ENCODE data around the gene VMO1. TPM values are rescaled to one million over a fixed set of nuclear protein-coding genes. Genes with fewer than 3 reads are reported as not detected.

Gene VMO1
- total RNA-seq, 4 donors from 2014 or later, result 1.3 to 3.5 TPM; not detected in 2

DNA sequence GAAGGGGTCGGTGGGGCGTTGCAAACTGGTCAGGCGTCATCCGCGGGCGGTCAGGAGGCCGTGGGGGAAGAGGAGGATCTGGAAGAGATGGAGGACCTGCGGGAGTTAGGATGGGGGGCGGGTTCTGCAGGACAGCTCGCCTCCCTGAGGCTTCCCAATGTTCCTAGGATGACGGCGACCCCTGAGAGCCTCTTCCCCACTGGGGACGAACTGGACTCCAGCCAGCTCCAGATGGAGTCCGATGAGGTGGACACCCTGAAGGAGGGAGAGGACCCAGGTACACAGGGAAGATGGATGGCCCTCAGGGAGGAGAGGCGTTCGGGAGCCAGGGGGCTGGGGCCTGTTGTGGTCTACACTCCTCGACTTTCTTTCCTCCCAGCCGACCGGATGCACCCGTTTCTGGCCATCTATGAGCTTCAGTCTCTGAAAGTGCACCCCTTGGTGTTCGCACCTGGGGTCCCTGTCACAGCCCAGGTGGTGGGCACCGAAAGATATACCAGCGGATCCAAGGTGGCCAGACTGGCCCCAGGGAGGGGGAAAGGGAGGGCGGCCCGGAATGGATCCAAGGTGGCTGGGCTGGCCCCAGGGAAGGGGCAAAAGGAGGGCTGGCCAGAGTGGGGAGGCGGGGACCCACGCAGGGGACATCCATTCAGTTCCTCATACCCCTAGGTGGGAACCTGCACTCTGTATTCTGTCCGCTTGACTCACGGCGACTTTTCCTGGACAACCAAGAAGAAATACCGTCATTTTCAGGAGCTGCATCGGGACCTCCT, 21.6 kb upstream of the VMO1 start:
- no peak for TF ChIP-seq EP300 (IDR thresholded peaks at IDR 0.05)
- no peak for TF ChIP-seq POLR2A (IDR thresholded peaks at IDR 0.05)
- TF ChIP-seq, protein P1, sequence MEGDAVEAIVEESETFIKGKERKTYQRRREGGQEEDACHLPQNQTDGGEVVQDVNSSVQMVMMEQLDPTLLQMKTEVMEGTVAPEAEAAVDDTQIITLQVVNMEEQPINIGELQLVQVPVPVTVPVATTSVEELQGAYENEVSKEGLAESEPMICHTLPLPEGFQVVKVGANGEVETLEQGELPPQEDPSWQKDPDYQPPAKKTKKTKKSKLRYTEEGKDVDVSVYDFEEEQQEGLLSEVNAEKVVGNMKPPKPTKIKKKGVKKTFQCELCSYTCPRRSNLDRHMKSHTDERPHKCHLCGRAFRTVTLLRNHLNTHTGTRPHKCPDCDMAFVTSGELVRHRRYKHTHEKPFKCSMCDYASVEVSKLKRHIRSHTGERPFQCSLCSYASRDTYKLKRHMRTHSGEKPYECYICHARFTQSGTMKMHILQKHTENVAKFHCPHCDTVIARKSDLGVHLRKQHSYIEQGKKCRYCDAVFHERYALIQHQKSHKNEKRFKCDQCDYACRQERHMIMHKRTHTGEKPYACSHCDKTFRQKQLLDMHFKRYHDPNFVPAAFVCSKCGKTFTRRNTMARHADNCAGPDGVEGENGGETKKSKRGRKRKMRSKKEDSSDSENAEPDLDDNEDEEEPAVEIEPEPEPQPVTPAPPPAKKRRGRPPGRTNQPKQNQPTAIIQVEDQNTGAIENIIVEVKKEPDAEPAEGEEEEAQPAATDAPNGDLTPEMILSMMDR (IDR thresholded peaks at IDR 0.05), result no peak
- TF ChIP-seq POLR2AphosphoS5 (IDR thresholded peaks at IDR 0.05), result no peak
- H3K36me3 ChIP-seq, result peaks cover 0 to 32% of the 10 kb centered on the region in 2 donors
- peaks cover 0 to 26% (median 11%) of the 10 kb centered on the region in 3 donors for H3K4me1 ChIP-seq
- 35 to 62% methylated on average over 7 to 20 of the region's 32 CpGs for WGBS, 2 donors (ENCODE audit: low coverage in 1 of 2)
- no peak for ATAC-seq
- H3K27me3 ChIP-seq, result no peaks in the 10 kb centered on the region
- peak overlapping the region; percentile 58 to 90 for H3K4me3 ChIP-seq
- no peaks in the 10 kb centered on the region for H3K9me3 ChIP-seq
- H3K27ac ChIP-seq, result peak overlapping the region in 3 of 4 donors; percentile 69 to 83 (median 81)

DNA sequence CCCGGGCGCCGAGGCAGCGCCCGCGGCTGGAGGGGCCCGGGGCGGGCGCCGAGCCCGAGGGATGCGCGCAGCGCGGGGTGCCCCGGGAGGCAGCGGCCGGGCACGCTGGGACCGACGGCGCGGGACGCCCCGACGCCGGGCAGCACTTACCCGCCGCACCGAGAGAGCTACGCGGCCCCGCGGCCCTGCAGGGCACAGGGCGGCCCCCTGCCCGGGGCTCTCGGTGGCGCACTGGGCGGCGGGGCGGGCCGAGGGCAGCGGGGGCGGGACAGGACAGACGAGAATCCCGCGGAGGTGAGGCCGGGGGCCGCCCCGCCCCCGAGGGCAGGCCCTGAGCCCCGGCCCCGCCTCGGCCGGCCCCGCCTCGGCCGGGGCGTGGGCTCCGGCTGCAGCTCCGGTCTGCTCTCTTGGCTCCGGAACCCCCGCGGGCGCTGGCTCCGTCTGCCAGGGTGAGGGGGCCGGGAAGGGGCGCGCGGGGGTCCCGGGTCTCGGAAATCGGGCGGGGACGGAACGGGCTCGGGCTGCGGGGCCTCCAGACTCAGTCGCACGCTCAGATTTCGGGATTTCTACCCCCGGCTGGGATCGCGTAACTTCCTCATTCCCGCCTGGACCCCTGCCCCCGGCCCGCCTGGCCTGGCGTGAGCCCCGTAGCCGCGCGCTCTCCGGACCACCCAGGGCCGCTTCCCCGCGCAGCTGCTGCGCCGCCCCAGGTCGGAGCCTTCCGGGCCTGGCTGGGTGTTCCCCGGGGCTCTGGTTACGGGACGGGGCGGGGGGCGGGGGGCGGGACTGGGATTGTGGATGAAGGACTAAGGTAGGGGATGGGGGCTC, 20.8 kb upstream of the VMO1 start, which contains the start of gene PLD2:
Gene PLD2 (plus strand): TSS at position 376 of the 828 bp plus-strand sequence. CDS start 621 bp downstream, outside the sequence.
- WGBS, 2 donors (ENCODE audit: low coverage in 1 of 2), result 0% methylated on average over 2 of the region's 106 CpGs; no CpG with 5 or more reads in 1 of the 2 donors
- ATAC-seq, result peak; percentile 99
- Histone ChIP-seq H3K27me3 (no peaks in the 10 kb centered on the region), H3K36me3 (peaks cover 0 to 32% of the 10 kb centered on the region in 2 donors), H3K27ac (peak within 1 kb of the TSS in 3 of 4 donors; percentile 69 to 83 (median 81)), H3K9me3 (no peaks in the 10 kb centered on the region), H3K4me3 (peak within 1 kb of the TSS; percentile 58 to 90), H3K4me1 (peaks cover 0 to 26% (median 11%) of the 10 kb centered on the region in 3 donors)
- TF ChIP-seq, protein P1 (IDR thresholded peaks at IDR 0.05), result peak in 2 of 4 experiments; percentile 3 to 17
- TF ChIP-seq EP300 (IDR thresholded peaks at IDR 0.05) (no peak), POLR2A (IDR thresholded peaks at IDR 0.05) (peak; percentile 42 to 46)

DNA sequence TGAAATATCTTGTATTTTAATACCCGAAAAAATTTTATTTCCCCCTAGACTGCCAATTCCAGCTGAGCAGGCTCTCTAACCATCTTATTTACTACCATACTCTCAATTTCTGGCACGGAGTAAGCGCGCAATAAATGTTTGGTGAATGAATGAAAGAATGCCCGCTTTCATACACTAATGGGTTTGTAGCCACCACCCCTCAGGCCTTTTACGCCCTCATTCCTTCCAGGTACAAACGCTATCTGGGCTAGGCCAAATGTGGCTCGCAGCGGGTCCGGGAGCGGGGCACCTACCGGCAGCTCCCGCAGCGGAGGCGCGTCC, 20.3 kb upstream of the VMO1 start:
- Histone ChIP-seq H3K9me3 (no peaks in the 10 kb centered on the region), H3K4me1 (peaks cover 0 to 26% (median 11%) of the 10 kb centered on the region in 3 donors), H3K4me3 (peak overlapping the region; percentile 58 to 90), H3K36me3 (peaks cover 0 to 27% of the 10 kb centered on the region in 2 donors), H3K27ac (peak overlapping the region in 3 of 4 donors; percentile 69 to 83 (median 81)), H3K27me3 (no peaks in the 10 kb centered on the region)
- TF ChIP-seq POLR2A (IDR thresholded peaks at IDR 0.05) (no peak), EP300 (IDR thresholded peaks at IDR 0.05) (no peak), POLR2AphosphoS5 (IDR thresholded peaks at IDR 0.05) (no peak)
- TF ChIP-seq, protein P1 (IDR thresholded peaks at IDR 0.05), result no peak
- ATAC-seq, result no peak
- WGBS, 2 donors (ENCODE audit: low coverage in 1 of 2), result 10 to 17% methylated on average over 5 to 6 of the region's 16 CpGs

DNA sequence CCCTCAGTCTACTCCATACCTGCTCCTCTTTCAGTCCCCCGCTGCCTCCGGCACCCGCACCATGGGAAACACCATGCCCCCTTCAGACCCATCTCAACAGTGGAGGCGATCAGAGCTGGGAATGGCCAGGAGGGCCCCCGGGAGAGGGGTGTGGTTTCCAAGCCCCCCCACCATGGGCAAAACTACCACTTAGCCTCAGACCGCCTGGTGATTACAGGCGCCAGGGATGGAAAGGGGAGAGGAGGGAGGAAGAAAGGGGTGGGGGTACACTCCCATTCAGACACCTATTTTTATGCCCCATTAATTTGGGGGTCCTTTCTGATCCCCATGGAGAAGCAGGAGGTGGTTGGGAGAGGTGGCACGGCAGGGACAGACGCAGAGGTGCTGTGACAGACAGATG, 16.1 kb upstream of the VMO1 start, which contains the start of gene C17orf114:
Gene C17orf114 (minus strand): TSS at position 101 of the 400 bp plus-strand sequence.
- ATAC-seq, result no peak
- TF ChIP-seq, protein P1 (IDR thresholded peaks at IDR 0.05), result no peak
- TF ChIP-seq EP300 (IDR thresholded peaks at IDR 0.05), result no peak
- no peak for TF ChIP-seq POLR2A (IDR thresholded peaks at IDR 0.05)
- no peak for TF ChIP-seq POLR2AphosphoS5 (IDR thresholded peaks at IDR 0.05)
- peaks cover 0 to 17% (median 2%) of the 10 kb centered on the region in 3 donors for H3K4me1 ChIP-seq
- peaks cover 0 to 26% of the 10 kb centered on the region in 2 donors for H3K36me3 ChIP-seq
- no peak within 1 kb of the TSS for H3K4me3 ChIP-seq
- no peaks in the 10 kb centered on the region for H3K27me3 ChIP-seq
- H3K9me3 ChIP-seq, result no peaks in the 10 kb centered on the region
- WGBS, 2 donors (ENCODE audit: low coverage in 1 of 2), result 75 to 80% methylated on average over 1 to 4 of the region's 9 CpGs
- no peak within 1 kb of the TSS for H3K27ac ChIP-seq
